GM10248 (cell line): ENCODE results near the gene SART3.

ENCODE experiments used
- CTCF ChIA-PET: fragments of 300-600 bp; sonication (Branson Sonifier 250); formaldehyde crosslinking; extraction: SDS; loops from one replicate; lab custom pipeline; 2021; ENCODE audit warnings: antibody characterized with exemption; lab: Yijun Ruan, JAX
- POLR2A ChIA-PET: fragments of 350-650 bp; sonication (Branson Sonifier 250); formaldehyde crosslinking; extraction: SDS; loops from one replicate; lab custom pipeline; 2020; ENCODE audit warnings: antibody characterized with exemption; lab: Yijun Ruan, JAX
- DNase-seq: peaks from one replicate; pipeline ENCODE4 v3.0.0; 2012; ENCODE audit errors: extremely low spot score
- TF ChIP-seq, protein P1 (sequence below): IDR thresholded peaks from 2 replicates; pipeline ENCODE4 v1.5.1; 2012; ENCODE audit warnings: mild to moderate bottlenecking, low read depth; ENCODE audit errors: extremely low read depth, missing control alignments, control extremely low read depth

Gene SART3

DNA sequence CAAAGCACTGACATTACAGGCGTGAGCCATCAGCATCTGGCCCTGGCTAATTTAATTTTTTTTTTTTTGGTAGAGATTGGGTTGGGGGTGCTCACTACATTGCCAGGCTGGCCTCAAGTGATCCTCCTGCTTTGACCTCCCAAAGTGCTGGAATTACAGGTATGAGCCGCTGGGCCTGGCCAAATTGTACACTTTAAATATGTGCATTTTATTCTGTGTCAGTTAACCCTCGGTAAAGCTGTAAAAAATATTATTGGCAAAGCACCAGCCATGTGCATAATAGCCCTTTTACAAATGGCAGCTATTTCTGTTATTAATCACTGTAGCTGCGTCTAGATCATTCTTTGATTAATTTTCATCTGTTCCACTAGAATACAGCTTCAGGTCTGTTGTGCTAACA, 24.9 kb upstream of the SART3 start:
- DNase-seq = no peak
- TF ChIP-seq, protein P1, sequence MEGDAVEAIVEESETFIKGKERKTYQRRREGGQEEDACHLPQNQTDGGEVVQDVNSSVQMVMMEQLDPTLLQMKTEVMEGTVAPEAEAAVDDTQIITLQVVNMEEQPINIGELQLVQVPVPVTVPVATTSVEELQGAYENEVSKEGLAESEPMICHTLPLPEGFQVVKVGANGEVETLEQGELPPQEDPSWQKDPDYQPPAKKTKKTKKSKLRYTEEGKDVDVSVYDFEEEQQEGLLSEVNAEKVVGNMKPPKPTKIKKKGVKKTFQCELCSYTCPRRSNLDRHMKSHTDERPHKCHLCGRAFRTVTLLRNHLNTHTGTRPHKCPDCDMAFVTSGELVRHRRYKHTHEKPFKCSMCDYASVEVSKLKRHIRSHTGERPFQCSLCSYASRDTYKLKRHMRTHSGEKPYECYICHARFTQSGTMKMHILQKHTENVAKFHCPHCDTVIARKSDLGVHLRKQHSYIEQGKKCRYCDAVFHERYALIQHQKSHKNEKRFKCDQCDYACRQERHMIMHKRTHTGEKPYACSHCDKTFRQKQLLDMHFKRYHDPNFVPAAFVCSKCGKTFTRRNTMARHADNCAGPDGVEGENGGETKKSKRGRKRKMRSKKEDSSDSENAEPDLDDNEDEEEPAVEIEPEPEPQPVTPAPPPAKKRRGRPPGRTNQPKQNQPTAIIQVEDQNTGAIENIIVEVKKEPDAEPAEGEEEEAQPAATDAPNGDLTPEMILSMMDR = no peak
- ChIA-PET POLR2A (no interaction called here), CTCF (interaction anchor here (1.5 kb wide), 1 partner anchor 9 kb away, joined by 5 read pairs; no protein-coding TSS in a partner anchor)

DNA sequence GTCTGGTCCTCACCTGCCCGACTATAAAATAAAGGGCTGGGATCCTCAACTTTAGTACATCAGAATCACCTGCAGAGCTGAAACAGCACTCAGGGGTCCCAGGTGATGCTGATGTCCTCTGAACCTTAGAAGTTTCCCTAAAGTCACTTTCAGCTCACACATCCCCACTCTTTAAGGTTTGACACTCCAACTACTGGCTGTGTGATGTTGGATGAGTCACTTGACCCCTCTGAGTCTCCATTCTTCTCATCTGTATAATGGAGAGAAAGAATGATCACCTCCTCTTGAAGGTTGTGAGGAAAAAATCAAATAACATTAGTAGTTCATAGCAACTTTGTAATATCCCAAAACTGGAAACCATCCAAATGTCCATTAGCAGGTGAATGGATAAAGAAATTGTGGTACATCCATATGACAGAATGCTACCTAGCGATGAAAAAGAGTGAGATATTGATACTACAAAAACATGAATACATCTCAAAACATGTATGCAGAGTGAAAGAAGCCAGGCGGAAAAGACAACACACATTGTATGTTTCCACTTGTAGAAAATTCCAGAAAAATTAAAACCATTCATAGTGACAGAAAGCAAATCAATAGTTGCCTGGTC, 23.6 kb upstream of the SART3 start:
- TF ChIP-seq, protein P1 = no peak
- no peak for DNase-seq
- ChIA-PET CTCF (interaction anchor here (1.2 kb wide), 1 partner anchor 11 kb away, joined by 3 read pairs; no protein-coding TSS in a partner anchor), POLR2A (no interaction called here)

DNA sequence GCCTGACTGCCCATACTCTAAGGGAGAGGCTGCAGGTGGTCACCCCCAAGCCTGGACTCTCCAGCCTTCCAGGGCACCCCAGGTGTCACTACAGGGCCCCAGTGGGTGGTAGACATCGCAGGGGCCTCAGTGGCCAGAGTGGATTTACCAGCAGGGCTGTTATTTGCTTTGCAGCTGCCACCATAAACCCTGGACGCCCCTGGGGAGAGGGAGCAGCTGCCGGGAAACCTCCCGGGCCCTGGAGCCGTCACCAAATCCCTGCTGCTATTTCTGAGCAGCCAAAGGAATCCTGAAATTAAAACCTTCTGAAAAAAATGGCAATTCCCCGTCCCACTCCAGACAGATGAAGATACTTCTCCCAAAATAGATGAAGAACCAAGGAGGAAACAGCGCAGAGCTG, 23.0 kb upstream of the SART3 start:
- CTCF ChIA-PET = interaction anchor here (1.2 kb wide), 1 partner anchor 11 kb away, joined by 3 read pairs; no protein-coding TSS in a partner anchor
- POLR2A ChIA-PET = no interaction called here
- DNase-seq = no peak
- TF ChIP-seq, protein P1 = no peak

DNA sequence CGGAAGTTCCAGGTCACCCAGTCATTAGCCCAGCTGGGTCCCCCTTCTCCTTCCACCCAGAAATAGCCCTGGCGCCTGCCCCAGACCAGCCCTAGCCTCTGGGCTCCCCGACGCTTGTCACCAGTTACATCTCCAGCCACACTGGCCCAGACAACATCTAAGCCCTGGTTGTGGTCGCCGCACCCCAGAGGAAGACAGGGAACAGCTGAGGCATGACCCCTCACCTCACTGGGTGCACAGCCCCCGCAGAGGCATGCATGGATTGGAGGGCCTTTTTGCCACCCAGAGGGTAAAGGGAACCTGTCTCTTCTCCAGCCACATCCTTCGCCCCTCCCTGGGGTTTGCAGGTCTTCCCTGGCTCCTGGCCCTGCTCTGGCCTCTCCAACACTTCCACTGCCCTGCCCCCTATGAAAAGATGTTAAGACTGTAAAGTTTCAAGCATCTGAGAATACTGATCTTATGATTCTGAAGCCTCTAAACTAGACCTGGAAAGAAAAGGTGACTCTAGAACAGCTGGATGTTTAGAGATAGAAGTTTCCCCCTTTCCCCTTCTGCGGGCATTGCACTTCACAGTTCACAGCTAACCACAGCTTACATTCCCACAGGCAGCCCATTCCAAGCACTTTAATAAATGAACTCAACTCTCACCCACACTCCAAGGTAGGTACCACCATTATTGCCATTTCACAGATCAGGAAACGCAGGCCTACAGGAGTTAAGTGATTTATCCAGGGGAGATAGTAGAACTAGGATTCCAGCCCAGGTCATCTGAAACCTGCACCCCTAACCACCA, 22.2 kb upstream of the SART3 start:
- no peak for DNase-seq
- ChIA-PET POLR2A (interaction anchor here (0.6 kb wide), 1 partner anchor 10 kb away, joined by 4 read pairs; no protein-coding TSS in a partner anchor), CTCF (interaction anchor here (1.3 kb wide), 1 partner anchor 11 kb away, joined by 3 read pairs; no protein-coding TSS in a partner anchor)
- TF ChIP-seq, protein P1 = no peak

DNA sequence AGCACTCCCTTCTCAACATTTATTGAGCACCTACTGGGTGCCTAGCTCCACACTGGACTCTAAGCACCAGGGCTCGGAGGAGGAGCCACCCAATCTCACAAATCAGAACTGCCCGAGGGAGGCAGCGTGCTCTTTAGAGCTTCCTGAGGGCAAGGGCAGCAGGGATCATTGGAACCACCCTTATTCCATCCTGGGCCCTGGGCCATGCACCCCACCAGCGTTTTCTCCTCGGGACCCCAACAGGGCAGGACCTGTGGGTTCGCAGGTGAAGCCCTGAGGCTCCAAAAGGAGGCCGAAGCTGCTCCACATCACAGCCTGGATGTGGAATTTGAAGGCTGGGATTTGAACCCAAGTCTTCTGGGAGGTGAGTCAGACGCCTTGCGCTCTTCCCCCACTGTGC, 21.5 kb upstream of the SART3 start:
- POLR2A ChIA-PET = interaction anchor here (0.6 kb wide), 1 partner anchor 27 kb away, joined by 3 read pairs; no protein-coding TSS in a partner anchor
- no peak for DNase-seq
- CTCF ChIA-PET = interaction anchor here (1.0 to 1.4 kb wide), 4 partner anchors 10 to 270 kb away, joined by 3 to 6 read pairs (median 3); no protein-coding TSS in a partner anchor
- TF ChIP-seq, protein P1 = no peak

DNA sequence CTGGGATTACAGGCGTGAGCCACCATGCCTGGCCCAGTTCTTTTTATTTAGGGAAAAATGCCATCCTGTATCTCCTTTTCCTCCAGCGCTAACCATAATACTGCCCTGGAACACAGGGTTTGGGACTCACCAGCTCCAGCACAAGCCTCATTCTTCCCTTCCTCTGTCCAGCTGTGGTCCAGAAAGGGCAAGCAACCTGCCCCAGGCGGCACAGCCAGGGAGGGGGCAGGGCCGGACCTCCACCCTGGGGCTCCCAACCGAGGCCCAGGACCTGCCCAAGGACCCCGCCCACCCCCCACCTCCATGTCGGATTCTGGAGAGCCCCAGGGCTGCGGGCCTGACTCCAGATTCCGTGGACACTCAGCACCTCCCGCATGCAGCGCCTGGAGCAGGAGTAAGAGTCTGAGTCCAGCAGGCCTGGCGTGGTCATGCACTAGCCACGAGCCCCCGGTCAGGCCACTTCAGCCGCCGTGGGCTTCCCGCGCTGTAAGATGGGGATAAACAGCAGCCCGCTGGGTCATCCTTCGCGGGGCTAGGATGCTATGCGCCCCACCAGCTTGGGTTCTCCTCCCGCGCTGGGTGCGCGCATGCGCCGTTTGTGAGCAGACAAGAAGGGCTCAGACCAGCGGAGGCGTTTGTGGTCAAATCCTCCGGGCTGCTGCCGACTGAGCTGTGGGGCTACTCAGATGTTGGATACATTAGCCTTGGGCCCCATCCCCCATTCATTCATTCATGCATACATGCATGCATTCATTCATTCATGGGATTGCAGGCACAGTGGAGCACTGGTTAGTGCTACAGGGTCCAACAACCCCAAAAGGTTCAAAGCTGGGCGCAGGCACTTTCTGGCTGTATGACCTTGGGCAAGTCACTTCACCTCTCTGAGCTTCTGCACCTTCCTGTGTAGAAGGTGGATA, 20.6 kb upstream of the SART3 start:
- POLR2A ChIA-PET = interaction anchor here (0.5 to 0.6 kb wide), 2 partner anchors 28 to 269 kb away, joined by 3 to 5 read pairs; no protein-coding TSS in a partner anchor
- CTCF ChIA-PET = interaction anchor here (1.0 to 1.4 kb wide), 4 partner anchors 9 to 271 kb away, joined by 3 to 6 read pairs (median 3); no protein-coding TSS in a partner anchor

More for the DNA sequence above, 20.6 kb upstream of the SART3 start:
- TF ChIP-seq, protein P1 = no peak
- DNase-seq = no peak
